ENCODE data around the gene PLAGL2. TPM values are rescaled to one million over a fixed set of nuclear protein-coding genes. Genes with fewer than 3 reads are reported as not detected.

PLAGL2 gene
- total and polyA plus RNA-seq, 2 of the 4 experiments (the other 2 are of a cell fraction), result 2.9 to 7.7 TPM

GRCh38 chr20:32227744-32228688, 20.5 kb upstream of the PLAGL2 start:
- Histone ChIP-seq H3K9me1 (ENCODE audit: insufficient read depth, low read length) (peaks cover 7% of the 10 kb centered on the region), H2BK120ac (ENCODE audit: low read depth, low read length) (no peak overlapping the region), H2AK9ac (replicated peaks; ENCODE audit: low read depth, low read length, poor library complexity) (no peak overlapping the region), H3K18ac (ENCODE audit: low read depth, low read length) (no peak overlapping the region), H2BK5ac (ENCODE audit: low read depth, low read length, poor library complexity, severe bottlenecking) (no peak overlapping the region), H4K5ac (ENCODE audit: low read depth, low read length) (no peak overlapping the region), H3K9ac (ENCODE audit: low read depth, low read length) (no peak overlapping the region), H4K91ac (ENCODE audit: insufficient read depth, low read depth, low read length) (no peak overlapping the region), H3K56ac (ENCODE audit: extremely low read depth, insufficient read depth, low read length) (no peak overlapping the region), H4K20me1 (ENCODE audit: insufficient read depth, low read length) (no peaks in the 10 kb centered on the region; the same call in 1 of the 2 replicates), H2BK15ac (ENCODE audit: low read depth, low read length) (no peak overlapping the region), H3K27ac (ENCODE audit: insufficient read depth, low read length) (no peak overlapping the region), H3K14ac (replicated peaks; ENCODE audit: low read depth, low read length) (no peak overlapping the region), H3K36me3 (ENCODE audit: control insufficient read depth, insufficient read depth, low read length) (peaks cover 43% of the 10 kb centered on the region), H3K4ac (ENCODE audit: low read depth, low read length) (no peak overlapping the region), H3K23ac (ENCODE audit: low read depth, low read length) (no peak overlapping the region), H3K4me1 (ENCODE audit: control insufficient read depth, insufficient read depth, low read length) (no peaks in the 10 kb centered on the region), H2AK5ac (ENCODE audit: low read depth, low read length) (no peak overlapping the region), H3K9me3 (ENCODE audit: control insufficient read depth, insufficient read depth, low read length) (no peaks in the 10 kb centered on the region), H2BK20ac (ENCODE audit: low read depth, low read length) (no peak overlapping the region), H3K4me3 (ENCODE audit: insufficient read depth, low read depth, low read length) (no peak overlapping the region), H2AFZ (replicated peaks; ENCODE audit: low read length, poor library complexity) (no peak overlapping the region), H3K4me2 (ENCODE audit: low read depth, low read length) (no peak overlapping the region), H3K27me3 (ENCODE audit: control insufficient read depth, insufficient read depth, low read length) (no peaks in the 10 kb centered on the region), H4K8ac (ENCODE audit: low read depth in 2 of 2, low read length in 2 of 2) (no peak overlapping the region), H3K79me1 (ENCODE audit: low read depth in 1 of 2, low read length in 2 of 2) (peaks cover 3 to 8% of the 10 kb centered on the region in 2 experiments; a peak in 2 of 4 replicates)
- no TSS peak for BruUV-seq (replicated peaks)
- 78% methylated on average over 10 of the region's 22 CpGs; no CpG with 5 or more reads in 1 of the 2 experiments for WGBS, 2 experiments (ENCODE audit: extremely low coverage in 2 of 2, insufficient read length in 1 of 2)
- intact Hi-C loops (cut with micrococcal nuclease), result no loop called here
- in situ Hi-C loops (cut with MboI; ENCODE audit: low sequenced_read_pairs), result no loop called here
- no peak for ATAC-seq (ENCODE audit: low read depth)
- dilution Hi-C loops (cut with HindIII; ENCODE audit: low sequenced_read_pairs, unreplicated experiment), result no loop called here
- no peak for DNase-seq
- TF ChIP-seq RFX5 (IDR thresholded peaks at IDR 0.05; ENCODE audit: low read depth, low read length) (no peak), FOS (IDR thresholded peaks at IDR 0.05; ENCODE audit: low read depth, low read length) (no peak), ELK1 (IDR thresholded peaks at IDR 0.05; ENCODE audit: borderline replicate concordance, low read depth, low read length) (no peak), SMC3 (IDR thresholded peaks at IDR 0.05; ENCODE audit: low read depth, low read length) (no peak), USF2 (IDR thresholded peaks at IDR 0.05; ENCODE audit: low read depth, low read length) (no peak), CHD1 (IDR thresholded peaks at IDR 0.05; ENCODE audit: low read depth, low read length) (no peak), RCOR1 (IDR thresholded peaks at IDR 0.05; ENCODE audit: insufficient replicate concordance, low read length) (no peak), RAD21 (IDR thresholded peaks at IDR 0.05; ENCODE audit: low read length) (no peak), MXI1 (IDR thresholded peaks at IDR 0.05; ENCODE audit: borderline replicate concordance, low read depth, low read length) (no peak)
- ChIA-PET CTCF (no interaction called here), POLR2A (ENCODE audit: unreplicated experiment) (no interaction called here)

All from IMR-90 (cell line).